Hepatocyte (in vitro differentiated cells): Measurements from ENCODE around the gene TMA7. TPM values are rescaled to one million over a fixed set of nuclear protein-coding genes. Genes with fewer than 3 reads are reported as not detected.

Experiments
- DNase-seq: peaks from one replicate; pipeline ENCODE4 v3.0.0-alpha.2; 2016; ENCODE audit warnings: low spot score
- H2AFZ ChIP-seq: fragments of 200-600 bp; sonication (generic); 2 replicates; pipeline ENCODE4 v1.6.0; 2016; ENCODE audit warnings: antibody characterized with exemption, mild to moderate bottlenecking
- H3K27ac ChIP-seq: fragments of 200-600 bp; sonication (generic); 2 replicates; pipeline ENCODE4 v1.5.1; 2016; ENCODE audit warnings: mild to moderate bottlenecking
- H3K27me3 ChIP-seq: fragments of 200-600 bp; sonication (generic); 2 replicates; pipeline ENCODE4 v1.6.1; 2016
- H3K36me3 ChIP-seq: fragments of 200-600 bp; sonication (generic); replicated peaks from 2 replicates; pipeline ENCODE4 v1.5.1; 2016; ENCODE audit warnings: low read depth; ENCODE audit not compliant: insufficient read depth
- H3K4me1 ChIP-seq: fragments of 200-600 bp; sonication (generic); 2 replicates; pipeline ENCODE4 v1.5.1; 2016; ENCODE audit warnings: mild to moderate bottlenecking, moderate library complexity; ENCODE audit not compliant: insufficient read depth
- H3K4me2 ChIP-seq: fragments of 200-600 bp; sonication (generic); 2 replicates; pipeline ENCODE4 v1.6.0; 2016
- H3K4me3 ChIP-seq: fragments of 200-600 bp; sonication (generic); 2 replicates; pipeline ENCODE4 v1.5.1; 2016; ENCODE audit warnings: mild to moderate bottlenecking
- H3K79me2 ChIP-seq: fragments of 200-600 bp; sonication (generic); 2 replicates; pipeline ENCODE4 v1.6.0; 2017; ENCODE audit warnings: mild to moderate bottlenecking
- H3K9me2 ChIP-seq: fragments of 200-600 bp; sonication (generic); replicated peaks from 2 replicates; pipeline ENCODE4 v1.6.0; 2017; ENCODE audit warnings: mild to moderate bottlenecking; ENCODE audit not compliant: insufficient read depth
- H3K9me3 ChIP-seq: fragments of 200-600 bp; sonication (generic); 2 replicates; pipeline ENCODE4 v1.5.1; 2016; ENCODE audit warnings: low read depth, mild to moderate bottlenecking
- H4K20me1 ChIP-seq: fragments of 200-600 bp; sonication (generic); 2 replicates; pipeline ENCODE4 v1.6.0; 2016; ENCODE audit warnings: mild to moderate bottlenecking; ENCODE audit not compliant: insufficient read depth, poor library complexity, severe bottlenecking
- EZH2 ChIP-seq: fragments of 200-600 bp; sonication (generic); IDR thresholded peaks from 2 replicates; pipeline ENCODE4 v1.6.1; 2016; ENCODE audit warnings: antibody characterized with exemption, mild to moderate bottlenecking, borderline replicate concordance
- EZH2phosphoT487 ChIP-seq: fragments of 200-600 bp; sonication (generic); IDR thresholded peaks from one replicate; pipeline ENCODE4 v1.6.1; 2018; ENCODE audit warnings: antibody characterized with exemption, mild to moderate bottlenecking, low read depth, moderate library complexity; ENCODE audit not compliant: unreplicated experiment, severe bottlenecking
- WGBS: methylation state at CpG from one replicate; pipeline ENCODE4 v1.1.6; 2016; ENCODE audit warnings: low lambda C conversion rate; ENCODE audit errors: missing lambda C conversion rate; 5-methylcytosine and 5-hydroxymethylcytosine counted together
- polyA plus RNA-seq: library from polyadenylated mRNA; unstranded; fragments of >200 nt; fragmentation: Nextera tagmentation; extraction: Ambion mirVana; gene quantifications from 2 replicates; pipeline ENCODE4 v1.2.1, GENCODE V29; 2016
- total RNA-seq: library from RNA; depleted of rRNA; stranded (reverse); fragments of >200 nt; gene quantifications from 2 replicates; pipeline ENCODE4 v1.2.3, GENCODE V29; 2014
- TF ChIP-seq, protein P1 (sequence below): fragments of 200-600 bp; sonication (generic); IDR thresholded peaks from 2 replicates; pipeline ENCODE4 v1.5.1; 2016; ENCODE audit warnings: antibody characterized with exemption, mild to moderate bottlenecking; ENCODE audit not compliant: poor library complexity

Gene TMA7
- total and polyA plus RNA-seq, 2 experiments from 2014 or later, result 381 to 503 TPM

DNA sequence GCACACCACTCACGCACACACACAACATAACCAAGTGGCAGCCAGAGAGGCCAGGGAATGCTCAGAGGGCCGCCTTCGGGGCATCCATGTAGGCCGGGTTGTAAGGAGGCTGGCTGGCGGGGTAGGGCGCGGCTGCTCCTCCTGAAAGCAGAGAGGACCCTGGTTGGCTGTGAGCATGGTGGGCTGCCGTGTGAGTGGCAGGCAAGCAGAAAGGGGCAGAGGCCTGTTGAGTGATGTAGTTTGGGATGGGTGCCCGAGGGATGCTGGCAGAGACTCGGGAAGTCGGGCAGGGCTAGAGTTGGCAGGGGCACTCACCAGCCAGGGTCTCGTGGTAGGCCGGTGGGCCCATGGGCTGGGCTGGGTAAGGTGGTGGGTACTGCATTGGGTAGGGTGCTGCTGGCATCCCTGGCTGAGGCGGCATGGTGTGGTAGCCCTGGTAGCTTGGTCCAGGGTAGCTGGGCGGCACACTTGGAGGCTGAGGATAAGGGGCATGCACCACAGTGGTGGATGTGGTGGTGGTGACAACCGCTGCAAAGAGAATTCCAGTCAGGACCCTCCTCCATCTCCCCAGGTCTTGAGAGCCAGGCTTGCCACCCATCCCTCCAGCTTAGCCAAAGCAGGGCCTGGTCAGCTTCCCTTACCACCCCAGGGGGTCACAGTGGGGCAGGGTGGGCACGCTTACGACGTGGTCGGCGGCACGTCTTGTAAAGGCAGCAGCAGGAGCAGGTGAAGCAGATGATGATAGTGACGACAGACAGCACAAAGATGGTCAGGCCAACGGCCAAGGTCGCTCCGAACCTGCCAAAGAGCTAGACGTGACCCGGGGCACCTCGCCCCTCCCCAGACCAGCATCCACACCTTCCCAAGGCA lies 29.2 kb downstream of the TMA7 start:
- DNase-seq, result no peak
- Histone ChIP-seq H3K27me3 (no peaks in the 10 kb centered on the region), H3K9me2 (no peaks in the 10 kb centered on the region), H3K4me3 (no peak overlapping the region), H2AFZ (no peak overlapping the region), H4K20me1 (no peaks in the 10 kb centered on the region), H3K27ac (no peak overlapping the region), H3K9me3 (no peaks in the 10 kb centered on the region), H3K4me2 (no peak overlapping the region), H3K36me3 (no peaks in the 10 kb centered on the region), H3K4me1 (peaks cover 50% of the 10 kb centered on the region), H3K79me2 (peaks cover 47% of the 10 kb centered on the region)
- 97% methylated on average over 27 of the region's 29 CpGs for WGBS
- TF ChIP-seq, protein P1, sequence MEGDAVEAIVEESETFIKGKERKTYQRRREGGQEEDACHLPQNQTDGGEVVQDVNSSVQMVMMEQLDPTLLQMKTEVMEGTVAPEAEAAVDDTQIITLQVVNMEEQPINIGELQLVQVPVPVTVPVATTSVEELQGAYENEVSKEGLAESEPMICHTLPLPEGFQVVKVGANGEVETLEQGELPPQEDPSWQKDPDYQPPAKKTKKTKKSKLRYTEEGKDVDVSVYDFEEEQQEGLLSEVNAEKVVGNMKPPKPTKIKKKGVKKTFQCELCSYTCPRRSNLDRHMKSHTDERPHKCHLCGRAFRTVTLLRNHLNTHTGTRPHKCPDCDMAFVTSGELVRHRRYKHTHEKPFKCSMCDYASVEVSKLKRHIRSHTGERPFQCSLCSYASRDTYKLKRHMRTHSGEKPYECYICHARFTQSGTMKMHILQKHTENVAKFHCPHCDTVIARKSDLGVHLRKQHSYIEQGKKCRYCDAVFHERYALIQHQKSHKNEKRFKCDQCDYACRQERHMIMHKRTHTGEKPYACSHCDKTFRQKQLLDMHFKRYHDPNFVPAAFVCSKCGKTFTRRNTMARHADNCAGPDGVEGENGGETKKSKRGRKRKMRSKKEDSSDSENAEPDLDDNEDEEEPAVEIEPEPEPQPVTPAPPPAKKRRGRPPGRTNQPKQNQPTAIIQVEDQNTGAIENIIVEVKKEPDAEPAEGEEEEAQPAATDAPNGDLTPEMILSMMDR, result no peak
- TF ChIP-seq EZH2phosphoT487 (no peak), EZH2 (no peak)

DNA sequence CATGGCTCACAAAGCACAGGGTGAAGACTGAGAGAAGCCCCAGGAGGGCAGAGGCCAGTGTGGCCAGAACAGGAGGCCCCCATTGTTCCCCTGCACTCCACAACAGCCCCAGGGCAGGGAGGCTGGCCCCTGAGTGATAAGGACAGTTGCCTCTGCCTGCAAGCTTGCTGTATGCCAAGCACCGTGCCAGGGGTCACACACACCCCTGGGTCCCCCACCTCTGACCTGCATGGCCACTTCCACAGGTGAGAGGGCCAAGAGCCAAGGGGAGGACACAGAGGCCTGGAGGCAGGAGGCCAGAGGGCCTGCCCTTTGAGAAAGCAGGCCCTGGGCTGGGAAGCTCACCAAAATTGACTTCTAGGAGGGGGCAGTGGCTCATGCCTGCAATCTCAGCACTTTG lies 30.2 kb downstream of the TMA7 start:
- TF ChIP-seq EZH2 (no peak), EZH2phosphoT487 (no peak)
- TF ChIP-seq, protein P1, result no peak
- no peak overlapping the region for H3K4me3 ChIP-seq
- H4K20me1 ChIP-seq, result no peaks in the 10 kb centered on the region
- H3K9me3 ChIP-seq, result no peaks in the 10 kb centered on the region
- H3K27ac ChIP-seq, result peak overlapping the region; percentile 28
- 37% methylated on average over 1 of the region's 1 CpG for WGBS
- no peak for DNase-seq
- no peaks in the 10 kb centered on the region for H3K27me3 ChIP-seq
- no peak overlapping the region for H2AFZ ChIP-seq
- no peaks in the 10 kb centered on the region for H3K9me2 ChIP-seq
- peaks cover 49% of the 10 kb centered on the region for H3K4me1 ChIP-seq
- H3K36me3 ChIP-seq, result no peaks in the 10 kb centered on the region
- H3K79me2 ChIP-seq, result peaks cover 47% of the 10 kb centered on the region
- peak overlapping the region; percentile 48 for H3K4me2 ChIP-seq

DNA sequence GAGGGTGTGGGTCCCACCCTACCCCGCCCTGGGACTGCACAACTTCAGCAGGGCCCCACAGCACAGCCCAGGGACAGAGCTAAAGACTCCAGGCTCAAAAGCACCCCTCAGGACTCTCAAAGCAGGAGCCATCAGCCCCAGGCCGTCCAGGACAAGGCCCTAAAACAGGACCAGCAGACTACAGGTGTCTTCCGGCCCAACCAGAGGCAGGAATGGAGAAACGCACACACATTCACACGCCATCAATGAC lies 32.5 kb downstream of the TMA7 start:
- Histone ChIP-seq H2AFZ (peak overlapping the region; percentile 58), H3K9me2 (no peaks in the 10 kb centered on the region), H3K79me2 (peaks cover 40% of the 10 kb centered on the region), H4K20me1 (no peaks in the 10 kb centered on the region), H3K27me3 (no peaks in the 10 kb centered on the region), H3K36me3 (no peaks in the 10 kb centered on the region), H3K4me3 (peak overlapping the region; percentile 35), H3K4me1 (peaks cover 33% of the 10 kb centered on the region), H3K9me3 (no peaks in the 10 kb centered on the region), H3K4me2 (peak overlapping the region; percentile 94), H3K27ac (peak overlapping the region; percentile 97)
- no peak for DNase-seq
- TF ChIP-seq, protein P1, result no peak
- no peak for TF ChIP-seq EZH2phosphoT487
- no peak for TF ChIP-seq EZH2
- WGBS, result 6% methylated on average over 5 of the region's 5 CpGs
